Measurements from ENCODE around the gene MAP3K5.

Gene MAP3K5

GRCh38 chr6:136511926-136512325 lies 280.4 kb downstream of the MAP3K5 start:
- no peak for DNase-seq (ENCODE audit: low spot score)

DNA sequence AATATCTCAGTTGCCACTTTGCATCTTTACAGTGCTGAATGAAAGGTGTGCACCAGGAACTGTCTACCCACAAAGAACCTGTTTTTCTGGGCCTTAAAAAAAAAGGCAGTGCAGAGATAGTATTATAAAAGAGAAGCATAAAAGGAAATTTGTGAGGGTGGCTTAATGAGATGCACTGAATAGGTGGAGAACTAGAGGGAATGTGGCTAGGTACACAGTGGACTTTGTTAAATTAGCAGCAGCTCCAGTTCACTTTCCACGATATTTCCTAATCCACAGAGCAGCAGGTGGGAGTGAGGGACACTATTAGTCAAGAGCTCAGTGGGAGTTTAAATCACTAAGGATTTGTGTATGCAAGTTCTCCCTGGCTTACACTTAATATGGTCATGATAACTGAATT lies 280.9 kb downstream of the MAP3K5 start:
- no peak for DNase-seq (ENCODE audit: low spot score)

DNA sequence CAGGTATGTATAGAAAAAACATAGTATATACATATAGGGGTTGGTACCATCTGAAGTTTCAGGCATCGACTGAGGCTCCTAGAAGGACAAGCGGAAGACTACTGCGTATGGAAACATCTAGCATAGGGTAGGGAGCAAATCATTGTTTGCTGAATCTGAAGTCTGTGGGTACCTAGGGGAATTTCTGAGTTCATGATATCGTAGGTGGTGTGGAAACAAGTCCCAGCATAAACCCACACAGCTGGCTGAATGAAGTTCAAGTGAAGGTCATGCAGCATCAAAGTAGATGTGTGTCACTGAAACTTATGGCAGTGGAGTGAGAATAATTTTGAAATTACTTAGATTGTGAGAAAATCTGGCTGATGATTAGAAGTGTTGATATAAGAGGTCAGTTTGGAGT lies 281.5 kb downstream of the MAP3K5 start:
- no peak for DNase-seq (ENCODE audit: low spot score)

DNA sequence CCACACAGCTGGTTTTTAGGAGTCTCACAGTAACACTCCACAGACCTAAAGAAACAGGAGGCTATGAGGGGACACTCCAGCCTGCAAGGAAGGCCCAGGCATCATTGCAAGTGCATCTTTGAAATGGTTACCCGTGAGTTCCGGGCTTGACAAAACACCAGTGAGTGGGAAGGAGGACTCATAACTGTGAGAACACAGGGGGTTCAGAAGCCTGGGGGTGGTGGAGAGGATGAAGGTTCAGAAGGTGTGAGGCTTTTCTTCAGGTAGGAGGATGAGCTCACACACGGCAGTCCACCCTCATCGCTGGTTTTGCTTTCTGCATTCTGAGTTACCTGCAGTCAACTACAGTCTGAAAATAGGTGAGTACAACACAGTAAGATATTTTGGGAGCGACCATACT lies 282.0 kb downstream of the MAP3K5 start:
- no peak for DNase-seq (ENCODE audit: low spot score)

GRCh38 chr6:136508725-136509392 lies 283.4 kb downstream of the MAP3K5 start:
- DNase-seq (ENCODE audit: low spot score), result no peak

Data from NAMALWA (cell line).